Heart left ventricle (tissue), 16 donors: ENCODE measurements around the gene ATP5MG. TPM values are rescaled to one million over a fixed set of nuclear protein-coding genes. Genes with fewer than 3 reads are reported as not detected.

Experiments used
- ATAC-seq, 4 donors: fragments of 200-7000 bp; cut with Tn5 transposase; one replicate each; pipeline ENCODE4 v1.9.1; 2020 to 2022; ENCODE audit warnings: moderate library complexity in 4 of 4, mild to moderate bottlenecking in 3 of 4, moderate number of reproducible peaks in 1 of 4
- DNase-seq, 5 donors: peaks; one replicate each; pipeline ENCODE4 v3.0.0-alpha.2; 2020
- H3K27ac ChIP-seq, 12 donors: fragments of 200-600 bp; sonication (generic) in 4 of 12; one replicate each; pipeline versions ENCODE4 v1.5.0 to v1.8.0; 2016 to 2022; ENCODE audit warnings: mild to moderate bottlenecking in 2 of 12
- H3K27me3 ChIP-seq, 9 donors: fragments of 200-600 bp; sonication (generic) in 2 of 9; one replicate each; pipeline versions ENCODE4 v1.5.1 to v1.8.0; 2016 to 2022; ENCODE audit warnings: mild to moderate bottlenecking in 3 of 9
- H3K36me3 ChIP-seq, 9 donors: fragments of 200-600 bp; sonication (generic) in 2 of 9; one replicate each; pipeline versions ENCODE4 v1.5.0 to v1.8.0; 2018 to 2022; ENCODE audit warnings: mild to moderate bottlenecking in 2 of 9
- H3K4me1 ChIP-seq, 12 donors: fragments of 200-600 bp; sonication (generic) in 4 of 12; one replicate each; pipeline versions ENCODE4 v1.5.0 to v1.8.0; 2016 to 2022; ENCODE audit warnings: mild to moderate bottlenecking in 3 of 12
- H3K4me3 ChIP-seq, 12 donors: fragments of 200-600 bp; sonication (generic) in 4 of 12; one replicate each; pipeline versions ENCODE4 v1.5.0 to v1.8.0; 2017 to 2022; ENCODE audit warnings: mild to moderate bottlenecking in 9 of 12, moderate library complexity in 4 of 12
- H3K9me3 ChIP-seq, 12 donors: fragments of 200-600 bp; sonication (generic) in 4 of 12; one replicate each; pipeline versions ENCODE4 v1.5.0 to v1.8.0; 2016 to 2022; ENCODE audit warnings: mild to moderate bottlenecking in 1 of 12
- POLR2A ChIP-seq, 2 donors: fragments of 450-650 bp; IDR thresholded peaks; one replicate each; pipeline ENCODE4 v1.6.1; 2017; ENCODE audit warnings: antibody characterized with exemption in 2 of 2, mild to moderate bottlenecking in 2 of 2, moderate library complexity in 2 of 2
- WGBS, 4 donors: extraction: QIAGEN DNeasy Blood & Tissue Kit in 2 of 4; methylation state at CpG; one replicate each; pipeline versions ENCODE4 v1.1.5 to v1.1.7; 2013 to 2018; 5-methylcytosine and 5-hydroxymethylcytosine counted together
- intact Hi-C, 10 donors: fragments of 100-400 bp; cut with DNase I; formaldehyde crosslinking; loops; one replicate each; pipeline versions ENCODE4 v1.11.1 to v1.14.2; 2022
- long read RNA-seq, 3 donors: library from polyadenylated mRNA; unstranded; transcript quantifications; one replicate each; pipeline ENCODE4 v2.0.0, GENCODE V29; 2020 to 2021
- polyA plus RNA-seq, 2 donors: library from polyadenylated mRNA; stranded (reverse); fragments of 200-250 nt; gene quantifications; one replicate each; pipeline ENCODE4 v1.2.3, GENCODE V29; 2013
- total RNA-seq, 9 donors: library from RNA; depleted of rRNA in 2 of 9; stranded (reverse); fragments of >200 nt in 2 of 9; fragmentation: NEBNext Ultra II Directional in 3 of 9; extraction: Animal tissue kit (Norgen Biotek cat#: 25700) in 3 of 9; gene quantifications; one replicate each; pipeline versions ENCODE4 v1.1.0 to v1.2.4, GENCODE V29; 2016 to 2023
- TF ChIP-seq, protein P1 (sequence below), 12 donors: fragments of 200-600 bp; sonication (generic) in 4 of 12; IDR thresholded peaks; one replicate each; pipeline versions ENCODE4 v1.5.0 to v1.8.0; 2018 to 2022; ENCODE audit warnings: antibody characterized with exemption in 12 of 12, mild to moderate bottlenecking in 5 of 12
- donor health status: ischemic (EF 13 %, LVEDD 7.1; RV severe dilation, severe dysfunction).
- donor health status: healthy with polysubstance abuse.
- donor health status: DM: no; HTN: yes; CAD: no.
- donor health status: DM: no; HTN: no; CAD: no.
- donor health status: ischemic (EF 25% LVEDD 6.9; RV normal size, moderate dysfunction).
- donor health status: ischemic (EF 25% LVEDD 5.7; RV mildly dilated, moderate dysfunction).
- donor health status: healthy.
- donor health status: DM: yes; HTN: yes; CAD: no.
- donor health status: ischemic (EF 35%, LVEDD 5.7; RV mildly dilated, moderate dysfunction).
- donor health status: nonischemic (EF 11% LVEDD 7.7; RV severe dilation, severe dysfunction).
- donor health status: DM: yes; HTN: yes; CAD: no.
- donor health status: PGD.
- donor health status: ischemic (EF 29% LVEDD 5.4; RV normal size, mild dysfunction).
- donor health status: nonischemic (EF 23%, LVEDD 6.1; RV moderate dilation, normal function).

ATP5MG gene, protein sequence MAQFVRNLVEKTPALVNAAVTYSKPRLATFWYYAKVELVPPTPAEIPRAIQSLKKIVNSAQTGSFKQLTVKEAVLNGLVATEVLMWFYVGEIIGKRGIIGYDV
- total RNA-seq (100 to 1,000 TPM in 8 of 9 donors, 10 to 100 TPM in 1; 96.4 to 702 (median 559) TPM), polyA plus RNA-seq (100 to 1,000 TPM; 299 to 843 TPM)
- long read RNA-seq, donor 1, transcript ATP5MG-201 (3 exons, 1,577 nt) = major isoform, 443 of 510 reads
- long read RNA-seq, donor 1, partial matches to known transcripts = 61 of 510 reads
- long read RNA-seq, donor 1, other reads (novel, unspliced or antisense) = 5 of 510 reads
- long read RNA-seq, donor 2, transcript ATP5MG-201 (3 exons, 1,577 nt) = major isoform, 292 of 322 reads
- long read RNA-seq, donor 2, transcript ATP5MG-208 (2 exons, 623 nt) = minor isoform, 6 of 322 reads
- long read RNA-seq, donor 2, partial matches to known transcripts = 10 of 322 reads
- long read RNA-seq, donor 2, other reads (novel, unspliced or antisense) = 8 of 322 reads
- long read RNA-seq, donor 3, transcript ATP5MG-201 (3 exons, 1,577 nt) = major isoform, 234 of 237 reads
- long read RNA-seq, donor 3, partial matches to known transcripts = 0 of 237 reads
- long read RNA-seq, donor 3, other reads (novel, unspliced or antisense) = 1 of 237 reads

DNA sequence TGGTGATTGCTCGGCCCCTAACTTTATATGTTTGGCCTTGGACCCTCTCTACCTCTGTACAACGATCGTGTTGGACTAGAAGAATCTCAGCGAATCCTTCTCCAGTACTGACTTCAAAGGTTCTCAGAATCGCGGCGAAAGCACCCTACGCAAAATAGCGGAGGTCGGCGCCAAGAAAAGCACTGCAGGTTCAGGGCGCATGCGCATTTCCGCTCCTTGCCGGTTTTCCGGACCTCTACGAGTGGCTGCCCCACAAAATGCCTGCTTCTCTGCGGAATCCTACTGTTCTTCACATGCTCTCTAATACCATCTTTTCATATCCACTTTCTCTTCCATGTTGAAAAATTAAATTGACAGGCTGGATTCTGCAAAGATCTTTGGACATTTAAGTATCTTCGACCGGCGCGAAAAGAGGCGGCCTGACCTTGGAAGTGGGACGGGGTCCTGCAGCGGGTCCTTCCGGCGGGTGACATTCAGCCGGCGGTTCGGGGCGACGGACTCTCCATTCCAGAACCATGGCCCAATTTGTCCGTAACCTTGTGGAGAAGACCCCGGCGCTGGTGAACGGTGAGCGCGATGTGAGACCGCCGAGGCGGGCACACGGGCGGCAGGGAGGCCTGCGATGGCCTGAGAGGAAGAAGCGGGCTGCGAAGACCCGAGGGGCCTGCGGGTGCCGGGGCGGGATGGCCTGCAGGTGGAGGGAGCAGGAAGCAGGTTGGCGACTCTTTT lies at the start of gene ATP5MG:
TSS of gene ATP5MG (plus strand) at position 456 of the 729 bp plus-strand sequence. CDS start at position 516, 60 bp downstream.
- peak in 1 of 2 donors; percentile 68 for TF ChIP-seq POLR2A (IDR thresholded peaks at IDR 0.05)
- TF ChIP-seq, protein P1, sequence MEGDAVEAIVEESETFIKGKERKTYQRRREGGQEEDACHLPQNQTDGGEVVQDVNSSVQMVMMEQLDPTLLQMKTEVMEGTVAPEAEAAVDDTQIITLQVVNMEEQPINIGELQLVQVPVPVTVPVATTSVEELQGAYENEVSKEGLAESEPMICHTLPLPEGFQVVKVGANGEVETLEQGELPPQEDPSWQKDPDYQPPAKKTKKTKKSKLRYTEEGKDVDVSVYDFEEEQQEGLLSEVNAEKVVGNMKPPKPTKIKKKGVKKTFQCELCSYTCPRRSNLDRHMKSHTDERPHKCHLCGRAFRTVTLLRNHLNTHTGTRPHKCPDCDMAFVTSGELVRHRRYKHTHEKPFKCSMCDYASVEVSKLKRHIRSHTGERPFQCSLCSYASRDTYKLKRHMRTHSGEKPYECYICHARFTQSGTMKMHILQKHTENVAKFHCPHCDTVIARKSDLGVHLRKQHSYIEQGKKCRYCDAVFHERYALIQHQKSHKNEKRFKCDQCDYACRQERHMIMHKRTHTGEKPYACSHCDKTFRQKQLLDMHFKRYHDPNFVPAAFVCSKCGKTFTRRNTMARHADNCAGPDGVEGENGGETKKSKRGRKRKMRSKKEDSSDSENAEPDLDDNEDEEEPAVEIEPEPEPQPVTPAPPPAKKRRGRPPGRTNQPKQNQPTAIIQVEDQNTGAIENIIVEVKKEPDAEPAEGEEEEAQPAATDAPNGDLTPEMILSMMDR (IDR thresholded peaks at IDR 0.05) = peak in 5 of 12 donors; percentile 11 to 39 (median 36)
- intact Hi-C loops = loop anchor here (1.0 to 5.0 kb wide), 6 partner anchors 33 to 87 kb away; partner anchors contain the start of gene KMT2A (in 8 of the 10)
- peak within 1 kb of the TSS; percentile 76 to 98 (median 83) for H3K4me3 ChIP-seq
- H3K36me3 ChIP-seq = peaks cover 0 to 52% (median 35%) of the 10 kb centered on the region in 9 donors
- peaks cover 2 to 50% (median 41%) of the 10 kb centered on the region in 12 donors for H3K4me1 ChIP-seq
- no peaks in the 10 kb centered on the region for H3K9me3 ChIP-seq
- no peaks in the 10 kb centered on the region for H3K27me3 ChIP-seq
- H3K27ac ChIP-seq = peak within 1 kb of the TSS; percentile 88 to 95 (median 93)
- ATAC-seq (peak; percentile 76 to 90 (median 86)), DNase-seq (peak; percentile 92 to 95 (median 95))
- 0 to 1% (median 0%) methylated on average over 51 of the region's 51 CpGs for WGBS, 4 donors

GRCh38 chr11:118353084-118353710 lies 48.2 kb upstream of the ATP5MG start:
- H3K4me1 ChIP-seq = no peaks in the 10 kb centered on the region
- 13 to 18% (median 14%) methylated on average over 6 of the region's 6 CpGs for WGBS, 4 donors
- no peak for DNase-seq
- H3K36me3 ChIP-seq = peaks cover 0 to 9% (median 0%) of the 10 kb centered on the region in 9 donors
- no peak for ATAC-seq
- H3K4me3 ChIP-seq = no peak overlapping the region
- no peaks in the 10 kb centered on the region for H3K9me3 ChIP-seq
- H3K27me3 ChIP-seq = peaks cover 0 to 14% (median 0%) of the 10 kb centered on the region in 9 donors
- intact Hi-C loops = loop anchor here (2.0 to 10.0 kb wide), 7 partner anchors 56 to 208 kb away; no protein-coding TSS in a partner anchor
- H3K27ac ChIP-seq = no peak overlapping the region
- TF ChIP-seq, protein P1 (IDR thresholded peaks at IDR 0.05) = peak; percentile 24 to 72 (median 58)
- TF ChIP-seq POLR2A (IDR thresholded peaks at IDR 0.05) = no peak

DNA sequence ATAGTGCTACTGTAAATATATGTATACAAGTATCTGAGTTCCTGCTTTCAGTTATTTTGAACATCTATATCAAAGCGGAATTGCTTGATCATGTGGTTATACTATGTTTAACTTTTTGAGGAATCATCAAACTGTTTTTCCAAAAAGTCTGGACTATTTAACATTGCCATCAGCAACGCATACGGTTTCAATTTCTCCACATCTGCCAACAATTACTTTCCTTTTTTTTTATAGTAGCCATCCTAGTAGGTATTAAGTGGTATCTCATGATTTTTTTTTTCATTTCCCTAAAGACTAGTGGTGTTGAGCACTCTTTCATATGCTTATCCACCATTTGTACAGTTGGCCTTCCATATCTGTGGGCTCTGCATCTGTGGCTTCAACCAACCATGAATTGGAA lies 43.3 kb upstream of the ATP5MG start:
- Histone ChIP-seq H3K9me3 (no peaks in the 10 kb centered on the region), H3K36me3 (peaks cover 0 to 7% (median 0%) of the 10 kb centered on the region in 9 donors), H3K4me3 (no peak overlapping the region), H3K27ac (no peak overlapping the region), H3K27me3 (no peaks in the 10 kb centered on the region), H3K4me1 (peaks cover 0 to 30% (median 19%) of the 10 kb centered on the region in 12 donors)
- ATAC-seq (no peak), DNase-seq (no peak)
- 49 to 71% (median 66%) methylated on average over 3 of the region's 3 CpGs for WGBS, 4 donors
- intact Hi-C loops = loop anchor here in 6 of 10 donors (5.0 to 10.0 kb wide), 3 partner anchors 161 to 213 kb away; no protein-coding TSS in a partner anchor
- TF ChIP-seq POLR2A (IDR thresholded peaks at IDR 0.05) = no peak
- TF ChIP-seq, protein P1 (IDR thresholded peaks at IDR 0.05) = no peak
